ENCODE measurements around the gene FARP2.

FARP2 gene

DNA sequence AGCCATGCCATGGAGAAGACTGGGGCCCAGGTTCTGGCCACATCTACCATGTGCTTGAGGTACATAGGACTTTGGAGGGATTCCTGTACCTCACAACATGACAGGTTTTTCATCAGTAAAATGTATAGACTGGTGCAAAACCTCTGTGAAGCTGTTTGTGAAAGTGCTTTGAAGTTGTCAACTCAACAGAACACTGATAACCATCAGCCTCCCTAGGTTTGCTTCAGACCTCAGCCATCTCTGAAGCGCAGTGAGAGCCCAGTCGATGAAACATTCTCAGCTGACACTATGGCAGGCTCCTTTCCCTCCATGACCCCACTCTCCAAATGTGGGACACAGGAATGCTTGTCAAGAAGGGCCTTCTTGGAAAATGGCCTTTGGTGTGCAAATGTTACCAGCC is 113.7 kb downstream of the FARP2 start:
- no peaks in the 10 kb centered on the region for H3K79me2 ChIP-seq (ENCODE audit: insufficient read depth, low read depth)
- no peaks in the 10 kb centered on the region for H3K27me3 ChIP-seq (ENCODE audit: insufficient read depth, low read depth)
- no peaks in the 10 kb centered on the region for H4K20me1 ChIP-seq (ENCODE audit: insufficient read depth)
- H3K4me3 ChIP-seq (IDR thresholded peaks at IDR 0.05; ENCODE audit: insufficient read depth, low read depth, low read length) = no peak overlapping the region
- TF ChIP-seq, protein P1, sequence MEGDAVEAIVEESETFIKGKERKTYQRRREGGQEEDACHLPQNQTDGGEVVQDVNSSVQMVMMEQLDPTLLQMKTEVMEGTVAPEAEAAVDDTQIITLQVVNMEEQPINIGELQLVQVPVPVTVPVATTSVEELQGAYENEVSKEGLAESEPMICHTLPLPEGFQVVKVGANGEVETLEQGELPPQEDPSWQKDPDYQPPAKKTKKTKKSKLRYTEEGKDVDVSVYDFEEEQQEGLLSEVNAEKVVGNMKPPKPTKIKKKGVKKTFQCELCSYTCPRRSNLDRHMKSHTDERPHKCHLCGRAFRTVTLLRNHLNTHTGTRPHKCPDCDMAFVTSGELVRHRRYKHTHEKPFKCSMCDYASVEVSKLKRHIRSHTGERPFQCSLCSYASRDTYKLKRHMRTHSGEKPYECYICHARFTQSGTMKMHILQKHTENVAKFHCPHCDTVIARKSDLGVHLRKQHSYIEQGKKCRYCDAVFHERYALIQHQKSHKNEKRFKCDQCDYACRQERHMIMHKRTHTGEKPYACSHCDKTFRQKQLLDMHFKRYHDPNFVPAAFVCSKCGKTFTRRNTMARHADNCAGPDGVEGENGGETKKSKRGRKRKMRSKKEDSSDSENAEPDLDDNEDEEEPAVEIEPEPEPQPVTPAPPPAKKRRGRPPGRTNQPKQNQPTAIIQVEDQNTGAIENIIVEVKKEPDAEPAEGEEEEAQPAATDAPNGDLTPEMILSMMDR (conservative IDR thresholded peaks at IDR 0.05; ENCODE audit: low read depth, low read length) = no peak
- no peaks in the 10 kb centered on the region for H3K4me1 ChIP-seq (ENCODE audit: low read depth, poor library complexity, severe bottlenecking)
- H2AFZ ChIP-seq (ENCODE audit: low read depth) = no peak overlapping the region
- H3K36me3 ChIP-seq (ENCODE audit: insufficient read depth) = no peaks in the 10 kb centered on the region
- H3K27ac ChIP-seq = no peak overlapping the region
- no peak overlapping the region for H3K4me2 ChIP-seq
- no peak overlapping the region for H3K9ac ChIP-seq

GRCh38 chr2:241473399-241473798 is 117.3 kb downstream of the FARP2 start:
- Histone ChIP-seq H3K79me2 (ENCODE audit: insufficient read depth, low read depth) (no peaks in the 10 kb centered on the region), H3K36me3 (ENCODE audit: insufficient read depth) (no peaks in the 10 kb centered on the region), H3K27me3 (ENCODE audit: insufficient read depth, low read depth) (no peaks in the 10 kb centered on the region), H3K27ac (no peak overlapping the region), H3K4me1 (ENCODE audit: low read depth, poor library complexity, severe bottlenecking) (no peaks in the 10 kb centered on the region), H2AFZ (ENCODE audit: low read depth) (no peak overlapping the region), H4K20me1 (ENCODE audit: insufficient read depth) (no peaks in the 10 kb centered on the region), H3K4me2 (no peak overlapping the region), H3K4me3 (IDR thresholded peaks at IDR 0.05; ENCODE audit: insufficient read depth, low read depth, low read length) (no peak overlapping the region), H3K9ac (no peak overlapping the region)
- TF ChIP-seq, protein P1 (conservative IDR thresholded peaks at IDR 0.05; ENCODE audit: low read depth, low read length) = no peak

GRCh38 chr2:241475267-241475666 is 119.2 kb downstream of the FARP2 start:
- no peaks in the 10 kb centered on the region for H4K20me1 ChIP-seq (ENCODE audit: insufficient read depth)
- TF ChIP-seq, protein P1 (conservative IDR thresholded peaks at IDR 0.05; ENCODE audit: low read depth, low read length) = no peak
- no peaks in the 10 kb centered on the region for H3K4me1 ChIP-seq (ENCODE audit: low read depth, poor library complexity, severe bottlenecking)
- no peak overlapping the region for H3K4me3 ChIP-seq (IDR thresholded peaks at IDR 0.05; ENCODE audit: insufficient read depth, low read depth, low read length)
- H3K9ac ChIP-seq = no peak overlapping the region
- no peak overlapping the region for H3K27ac ChIP-seq
- no peaks in the 10 kb centered on the region for H3K36me3 ChIP-seq (ENCODE audit: insufficient read depth)
- no peak overlapping the region for H2AFZ ChIP-seq (ENCODE audit: low read depth)
- H3K79me2 ChIP-seq (ENCODE audit: insufficient read depth, low read depth) = no peaks in the 10 kb centered on the region
- no peak overlapping the region for H3K4me2 ChIP-seq
- H3K27me3 ChIP-seq (ENCODE audit: insufficient read depth, low read depth) = no peaks in the 10 kb centered on the region

DNA sequence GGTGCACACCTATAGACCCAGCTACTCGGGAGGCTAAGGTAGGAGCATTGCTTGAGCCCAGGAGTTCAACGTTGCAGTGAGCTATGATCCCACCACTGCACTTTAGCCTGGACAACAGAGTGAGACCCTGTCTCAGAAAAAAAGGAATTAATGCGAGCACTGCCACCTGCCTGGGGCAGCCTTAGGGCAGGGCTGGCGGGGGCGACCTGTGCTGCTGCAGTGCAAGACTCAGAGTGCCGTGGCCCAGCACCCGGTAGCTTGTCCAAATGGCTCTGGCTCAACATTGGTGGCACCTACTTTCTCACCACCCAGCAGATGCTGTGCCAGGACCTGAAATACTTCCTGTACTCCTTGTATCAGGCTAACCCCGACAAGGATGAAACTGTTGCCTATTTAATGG is 122.1 kb downstream of the FARP2 start:
- Histone ChIP-seq H3K36me3 (ENCODE audit: insufficient read depth) (no peaks in the 10 kb centered on the region), H3K27ac (no peak overlapping the region), H2AFZ (ENCODE audit: low read depth) (no peak overlapping the region), H3K27me3 (ENCODE audit: insufficient read depth, low read depth) (no peaks in the 10 kb centered on the region), H3K4me3 (IDR thresholded peaks at IDR 0.05; ENCODE audit: insufficient read depth, low read depth, low read length) (no peak overlapping the region), H3K4me1 (ENCODE audit: low read depth, poor library complexity, severe bottlenecking) (no peaks in the 10 kb centered on the region), H4K20me1 (ENCODE audit: insufficient read depth) (no peaks in the 10 kb centered on the region), H3K9ac (no peak overlapping the region), H3K4me2 (no peak overlapping the region), H3K79me2 (ENCODE audit: insufficient read depth, low read depth) (no peaks in the 10 kb centered on the region)
- TF ChIP-seq, protein P1 (conservative IDR thresholded peaks at IDR 0.05; ENCODE audit: low read depth, low read length) = no peak
